GM12878 (cell line): ENCODE data around the gene STK40. TPM values are rescaled to one million over a fixed set of nuclear protein-coding genes. Genes with fewer than 3 reads are reported as not detected.

Experiments used
- BCLAF1 ChIP-seq: fragments of 450-650 bp; IDR thresholded peaks from 2 replicates; pipeline ENCODE4 v1.6.1; 2017; ENCODE audit warnings: antibody characterized with exemption, mild to moderate bottlenecking, moderate library complexity
- CBX5 ChIP-seq: sonication (generic); IDR thresholded peaks from 2 replicates; pipeline ENCODE4 v1.6.1; 2016; ENCODE audit warnings: low read depth, moderate library complexity, mild to moderate bottlenecking, inconsistent platforms
- IRF5 ChIP-seq: fragments of 450-650 bp; IDR thresholded peaks from 2 replicates; pipeline ENCODE4 v1.6.1; 2017; ENCODE audit warnings: borderline replicate concordance
- JUND ChIP-seq: IDR thresholded peaks from 2 replicates; pipeline ENCODE4 v1.6.1; 2012; ENCODE audit warnings: low read depth, mild to moderate bottlenecking, low read length, improper control_type of control experiment, moderate library complexity
- NFYA ChIP-seq: IDR thresholded peaks from 2 replicates; pipeline ENCODE4 v1.6.1; 2011; ENCODE audit warnings: low read depth, mild to moderate bottlenecking, low read length, improper control_type of control experiment, borderline replicate concordance
- PAX8 ChIP-seq: fragments of 450-650 bp; IDR thresholded peaks from 2 replicates; pipeline ENCODE4 v1.6.1; 2017; ENCODE audit warnings: mild to moderate bottlenecking, moderate library complexity
- SMAD1 ChIP-seq: fragments of 450-650 bp; IDR thresholded peaks from 2 replicates; pipeline ENCODE4 v1.6.1; 2018; ENCODE audit warnings: mild to moderate bottlenecking, low read depth; ENCODE audit not compliant: partially characterized antibody
- WRNIP1 ChIP-seq: IDR thresholded peaks from 2 replicates; pipeline ENCODE4 v1.6.1; 2011; ENCODE audit warnings: low read depth, low read length, improper control_type of control experiment, borderline replicate concordance
- polyA plus RNA-seq, 11 experiments: library from polyadenylated mRNA; depleted of rRNA in 4 of 11; unstranded in 6 of 11; stranded (reverse) in 5 of 11; fragments of >200 nt; fragmentation: Nextera tagmentation in 4 of 11; fragmentation: Illumina TruSeq in 1 of 11; extraction: Ambion mirVana in 4 of 11; extraction: Trizol in 1 of 11; gene quantifications; 1 replicate in 1 of 11; 2 replicates in 10 of 11; pipeline versions ENCODE4 v1.2.1 to v1.2.3, GENCODE V29; 2011 to 2016; ENCODE audit warnings: inconsistent platforms in 2 of 11, missing spikeins in 2 of 11, low read depth in 1 of 11
- total RNA-seq, 4 experiments: library from RNA; depleted of rRNA in 3 of 4; stranded (reverse); fragments of >200 nt in 3 of 4; fragmentation: Illumina TruSeq in 1 of 4; extraction: Trizol in 1 of 4; gene quantifications; 2 replicates each; pipeline versions ENCODE4 v1.2.1 to v1.2.3, GENCODE V29; 2013 to 2021

STK40 gene
- total and polyA plus RNA-seq, 10 of the 15 experiments (the other 5 are each of a cell fraction or from before 2014, with no cell fraction given): 0.27 to 51.0 (median 29.5) TPM

GRCh38 chr1:36398370-36398977 lies 12.8 kb upstream of the STK40 start (continued):
- no peak for TF ChIP-seq BCLAF1
- no peak for TF ChIP-seq IRF5
- TF ChIP-seq PAX8: no peak
- no peak for TF ChIP-seq CBX5
- no peak for TF ChIP-seq JUND
- TF ChIP-seq SMAD1: no peak
- TF ChIP-seq WRNIP1: no peak
- TF ChIP-seq NFYA: no peak
